NCI-H510A treated with DMSO at 0.1 percent for 48 hours (cell line): ENCODE data around the gene JAG2.

Source experiments
- DNase-seq: peaks from one replicate; lab custom pipeline; 2025; lab: John Stamatoyannopoulos, UW

Gene JAG2

GRCh38 chr14:105091054-105091516 is 77.5 kb downstream of the JAG2 start:
- no peak for DNase-seq
